DOHH2 (cell line): Measurements from ENCODE around the gene BCOR.

ENCODE experiments used
- CTCF ChIP-seq: fragments of 200-600 bp; sonication (generic); IDR thresholded peaks from one replicate; pipeline ENCODE4 v1.5.1; 2014; ENCODE audit warnings: antibody characterized with exemption, mild to moderate bottlenecking, low read depth, low read length; ENCODE audit not compliant: poor library complexity, severe bottlenecking
- EZH2phosphoT487 ChIP-seq: fragments of 200-600 bp; sonication (generic); IDR thresholded peaks from 2 replicates; pipeline ENCODE4 v1.6.1; 2017; ENCODE audit warnings: borderline replicate concordance, mild to moderate bottlenecking, antibody characterized with exemption, low read length, moderate library complexity, mixed read lengths

GRCh38 chrX:40097504-40098263, at the start of gene BCOR:
- TF ChIP-seq CTCF (no peak), EZH2phosphoT487 (no peak)
